ENCODE results near the gene DIRAS1.

DIRAS1 gene, protein sequence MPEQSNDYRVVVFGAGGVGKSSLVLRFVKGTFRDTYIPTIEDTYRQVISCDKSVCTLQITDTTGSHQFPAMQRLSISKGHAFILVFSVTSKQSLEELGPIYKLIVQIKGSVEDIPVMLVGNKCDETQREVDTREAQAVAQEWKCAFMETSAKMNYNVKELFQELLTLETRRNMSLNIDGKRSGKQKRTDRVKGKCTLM

DNA sequence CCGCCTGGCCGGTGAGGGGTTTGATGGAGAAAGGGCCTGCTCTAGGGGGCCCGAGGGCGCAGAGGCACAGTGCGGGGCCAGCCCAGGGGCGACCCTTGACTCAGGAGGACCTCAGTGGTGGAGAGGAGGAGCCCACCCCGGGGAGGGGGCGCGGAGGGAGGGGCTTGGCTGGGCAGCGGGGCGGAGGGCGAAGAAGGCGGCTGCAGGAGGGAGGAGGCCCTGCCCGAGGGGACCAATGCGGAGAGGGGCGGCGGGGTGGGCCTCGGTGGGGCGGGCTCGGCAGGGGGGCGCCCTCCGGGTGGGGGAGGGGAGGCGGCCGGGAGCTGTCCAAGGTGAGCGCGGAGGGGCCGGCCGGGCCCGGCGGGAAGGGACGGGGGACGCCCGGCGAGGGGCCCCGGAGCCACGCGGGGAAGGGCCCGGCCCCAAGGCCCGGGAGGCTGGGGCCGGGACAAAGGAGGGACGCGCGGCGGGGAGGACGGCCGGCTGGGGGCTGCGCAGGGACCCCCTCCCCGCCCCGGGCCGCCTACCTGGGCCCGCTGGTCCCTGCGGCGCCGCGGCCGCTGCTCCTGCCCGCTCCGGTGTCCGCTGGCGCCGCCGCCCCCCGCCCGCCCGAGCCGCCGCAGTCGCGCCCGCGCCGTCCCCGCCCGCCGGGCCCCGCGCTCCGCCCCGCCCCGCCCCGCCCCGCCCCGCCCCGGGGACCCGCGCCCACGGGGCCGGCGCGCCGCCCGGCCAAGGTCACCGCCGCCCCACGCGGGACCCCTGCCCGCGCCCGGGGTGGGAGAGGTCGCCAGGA is at the start of gene DIRAS1:
Gene DIRAS1 (minus strand): TSS at position 596 of the 793 bp plus-strand sequence. CDS start 3,566 bp downstream, outside the sequence.
- no peak for DNase-seq (ENCODE audit: low spot score)

DNA sequence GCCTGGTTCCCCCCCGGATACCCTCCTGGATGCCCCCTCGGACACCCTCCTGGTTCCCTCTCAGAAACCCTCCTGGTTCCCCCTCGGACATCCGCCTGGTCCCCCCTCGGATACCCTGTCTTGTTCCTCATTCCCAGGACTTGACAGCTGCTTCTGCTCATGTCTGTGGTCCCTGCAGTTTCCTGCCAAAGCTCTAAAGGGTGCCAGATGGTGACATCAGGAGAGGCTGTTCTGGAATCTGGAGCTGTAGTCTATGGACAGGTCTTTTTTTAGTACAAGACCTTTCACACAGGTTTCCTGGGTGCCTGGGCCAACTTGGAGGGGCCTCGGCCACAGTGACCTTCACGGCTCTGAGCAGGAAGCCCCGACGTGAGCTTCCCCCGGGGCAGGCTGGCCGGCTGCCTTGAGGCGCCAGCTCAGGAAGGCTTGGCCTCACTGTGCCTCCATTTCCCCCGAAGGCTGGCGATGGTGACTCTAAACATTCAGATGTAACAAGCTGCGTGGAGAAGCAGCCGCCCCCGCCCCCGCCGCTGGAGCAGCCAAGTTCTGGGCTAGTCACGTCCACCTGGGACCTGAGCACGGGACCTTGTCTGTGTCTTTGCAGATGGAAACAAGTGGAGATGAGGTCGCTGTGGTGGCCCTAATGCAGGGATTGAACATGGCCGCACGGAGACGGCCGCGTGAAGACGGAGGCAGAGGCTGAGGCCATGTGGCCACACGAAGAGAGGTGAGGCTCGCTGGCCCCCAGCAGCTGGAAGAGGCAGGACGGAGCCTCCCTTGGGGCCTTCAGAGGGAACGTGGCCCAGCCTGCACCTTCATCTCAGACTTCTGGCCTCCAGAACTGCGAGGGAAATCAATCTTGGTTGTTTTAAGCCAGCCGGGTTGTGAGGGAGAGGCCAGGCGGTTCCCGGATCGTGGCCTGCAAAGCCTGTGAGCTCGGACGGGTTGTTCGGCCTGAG is 49.2 kb upstream of the DIRAS1 start:
- DNase-seq (ENCODE audit: low spot score), result peak; percentile 51

DNA sequence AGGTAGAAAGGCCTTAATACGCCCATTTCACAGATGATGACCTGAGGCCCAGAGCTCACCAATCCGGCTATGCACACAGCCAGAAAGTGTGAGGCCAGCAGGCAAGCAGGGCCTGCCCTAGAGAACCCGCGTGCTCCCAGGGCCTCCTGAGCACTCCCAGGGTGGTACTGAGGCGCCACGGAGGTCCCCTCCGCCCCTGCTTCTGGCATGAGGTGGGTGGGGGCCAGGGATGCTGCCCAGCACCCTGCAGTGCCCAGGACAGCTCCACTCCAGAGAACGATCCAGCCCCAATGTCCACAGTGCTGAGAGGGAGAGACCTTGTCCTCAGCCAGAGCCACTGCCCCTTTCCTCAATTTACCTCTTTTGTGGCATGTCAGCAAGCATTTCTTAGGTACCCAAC is 48.0 kb upstream of the DIRAS1 start:
- DNase-seq (ENCODE audit: low spot score), result no peak

- DNase-seq (ENCODE audit: low spot score), result no peak
Measured at GRCh38 chr19:2768365-2769132, 47.4 kb upstream of the DIRAS1 start.

DNA sequence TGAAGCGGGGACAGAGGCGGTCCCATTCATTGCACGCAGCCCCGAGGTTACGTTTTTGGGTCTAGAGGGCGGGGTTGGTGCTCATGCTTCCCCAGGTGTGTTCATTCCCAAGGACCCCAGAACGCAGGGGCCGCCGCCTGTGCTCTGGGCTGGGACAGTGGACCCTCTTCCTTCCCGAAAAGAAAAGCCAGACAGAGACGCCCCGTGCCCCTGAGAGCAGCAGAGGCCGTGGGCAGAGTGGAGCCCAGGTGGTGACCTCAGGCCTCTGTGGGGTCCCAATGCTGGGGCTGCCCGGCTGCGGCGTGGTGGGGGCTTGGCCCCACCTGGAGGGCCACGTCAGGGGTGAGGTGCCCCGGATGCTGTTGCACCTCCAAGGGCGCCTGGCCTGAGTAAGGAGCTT is 46.5 kb upstream of the DIRAS1 start:
- DNase-seq (ENCODE audit: low spot score), result no peak

DNA sequence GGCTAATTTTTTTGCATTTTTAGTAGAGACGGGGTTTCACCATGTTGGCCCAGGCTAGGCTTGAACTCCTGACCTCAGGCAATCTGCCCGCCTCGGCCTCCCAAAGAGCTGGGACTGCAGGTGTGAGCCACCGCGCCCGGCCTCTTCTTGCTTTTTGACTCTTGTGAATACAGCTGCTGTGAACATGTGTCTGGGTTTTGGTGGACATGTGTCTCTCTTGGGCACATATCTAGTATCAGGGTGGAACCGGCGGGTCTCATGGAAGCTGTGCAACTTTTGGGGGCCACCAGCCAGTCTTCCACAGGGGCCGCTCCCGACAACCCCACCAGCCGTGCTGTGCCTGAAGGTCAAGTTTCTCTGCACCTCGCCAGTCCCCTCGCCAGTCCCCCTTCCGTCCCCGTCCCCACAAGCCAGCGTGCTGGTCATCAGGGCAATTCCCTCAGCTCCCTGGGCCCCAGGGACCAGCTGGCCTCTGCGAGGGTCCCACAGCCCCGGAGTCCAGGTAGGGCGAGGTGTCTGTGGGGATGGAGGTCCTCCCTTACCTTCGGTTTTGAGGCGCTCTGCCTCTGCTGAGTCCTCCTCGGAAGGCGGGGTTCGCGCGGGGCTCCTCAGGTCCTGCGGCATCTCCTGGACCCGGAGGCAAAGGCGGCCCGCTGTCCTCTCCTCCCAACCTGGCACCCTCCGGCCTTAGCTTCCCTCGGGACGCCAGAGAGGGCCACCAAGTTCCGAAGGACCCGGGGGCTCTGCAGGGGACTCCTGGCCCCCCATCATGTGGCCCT is 45.6 kb upstream of the DIRAS1 start:
- no peak for DNase-seq (ENCODE audit: low spot score)

GRCh38 chr19:2765376-2765775 is 44.2 kb upstream of the DIRAS1 start:
- DNase-seq (ENCODE audit: low spot score), result no peak

DNA sequence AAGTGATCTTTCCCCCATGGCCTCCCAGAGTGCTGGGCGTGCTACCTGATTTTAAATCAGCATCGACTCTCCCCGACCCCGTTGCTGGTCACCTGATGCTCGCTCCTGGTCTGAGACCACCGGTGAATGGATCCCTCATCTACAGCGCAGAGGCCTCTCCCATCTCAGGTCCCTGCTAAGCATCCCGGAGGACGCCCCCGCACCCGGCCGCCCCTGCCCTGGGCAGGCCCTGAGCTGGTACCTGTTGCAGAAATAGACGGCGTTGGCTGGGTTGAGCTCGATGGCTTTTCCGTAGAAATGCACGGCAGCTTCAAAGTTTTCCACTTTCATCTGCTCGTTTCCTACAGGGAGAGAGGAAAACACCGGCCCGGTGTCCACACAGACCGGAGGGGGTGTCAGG is 43.8 kb upstream of the DIRAS1 start:
- DNase-seq (ENCODE audit: low spot score), result no peak

DNA sequence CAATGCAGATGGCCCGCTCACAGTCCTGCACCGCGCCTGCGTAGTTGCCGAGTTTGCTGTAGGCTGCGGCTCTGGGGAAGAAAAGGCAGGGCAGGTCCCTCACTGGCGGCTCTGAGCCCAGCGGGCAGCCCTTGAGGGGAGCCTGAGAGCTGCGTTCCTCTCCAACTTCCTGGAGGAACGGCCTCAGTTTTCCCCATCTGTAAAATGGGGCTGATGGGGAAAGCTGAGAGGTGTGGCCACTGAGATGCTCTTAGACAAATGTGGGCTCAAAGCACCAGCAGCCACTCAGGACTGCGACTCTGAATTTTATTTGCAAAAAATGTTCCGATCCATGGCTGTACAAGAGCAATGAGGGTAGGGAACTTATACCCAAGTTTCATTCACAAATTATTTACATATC is 42.5 kb upstream of the DIRAS1 start:
- DNase-seq (ENCODE audit: low spot score), result no peak

- no peak for DNase-seq (ENCODE audit: low spot score)
Measured at GRCh38 chr19:2762783-2763496, 41.8 kb upstream of the DIRAS1 start.

DNA sequence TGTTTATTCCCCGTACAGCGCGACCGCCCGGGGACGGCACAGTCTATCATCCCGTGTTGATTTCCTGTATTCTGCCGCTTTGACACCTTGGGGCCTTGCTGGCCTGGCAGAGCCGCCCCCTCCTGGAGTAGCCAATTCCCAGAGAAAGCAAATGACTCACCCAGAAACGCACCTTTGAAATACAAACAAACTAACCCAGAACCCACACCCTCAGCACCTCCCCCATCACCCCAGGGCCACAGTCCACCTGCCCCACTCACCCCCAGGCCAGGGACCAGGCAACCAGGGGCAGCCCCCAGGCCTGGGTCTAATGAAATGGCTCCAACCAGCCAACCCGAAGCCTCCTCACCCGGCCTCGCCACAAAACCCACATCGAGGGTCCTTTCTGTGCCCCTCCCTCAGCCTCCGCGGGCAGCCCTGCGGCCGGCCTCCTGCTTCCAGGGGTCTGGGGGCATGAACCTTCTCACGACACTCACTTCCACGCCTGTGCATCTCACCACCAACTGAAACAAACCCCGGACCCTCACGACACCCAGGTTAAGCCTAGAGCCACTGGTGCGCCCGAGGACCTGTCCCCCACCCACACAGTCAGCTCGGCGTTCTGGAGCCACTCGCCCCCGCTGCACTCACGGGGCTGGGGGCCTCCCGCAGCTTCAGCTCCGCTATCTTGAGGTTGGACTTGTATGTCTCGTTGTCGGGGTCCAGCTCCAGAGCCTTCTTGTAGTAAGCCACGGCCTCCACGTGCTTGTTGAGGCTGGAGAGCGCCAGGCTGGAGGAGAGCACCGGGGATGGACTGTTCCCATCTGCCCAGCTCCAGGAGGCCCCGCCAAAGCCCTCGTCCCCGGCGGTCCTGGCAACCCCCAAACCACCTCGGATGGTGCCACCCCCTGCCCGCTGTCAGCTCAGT is 41.0 kb upstream of the DIRAS1 start:
- no peak for DNase-seq (ENCODE audit: low spot score)

DNA sequence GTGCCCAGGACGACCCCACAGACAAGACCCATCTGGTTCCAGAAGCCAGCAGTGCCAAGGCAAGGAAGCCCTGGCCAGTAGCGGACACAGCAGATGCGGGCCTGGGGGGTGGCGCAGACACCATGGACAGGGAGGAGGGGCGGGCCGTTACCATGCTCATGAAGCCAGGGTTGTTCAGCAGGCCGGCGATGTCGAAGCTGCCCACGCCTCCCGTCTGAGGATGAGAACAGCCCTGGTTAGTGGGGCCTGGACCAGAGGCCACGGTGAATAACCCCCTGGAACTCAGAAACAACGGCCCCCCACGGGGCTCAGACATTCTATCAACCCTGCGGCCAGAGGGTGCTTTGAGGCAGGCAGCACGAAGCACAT is 40.1 kb upstream of the DIRAS1 start:
- DNase-seq (ENCODE audit: low spot score), result no peak

DNA sequence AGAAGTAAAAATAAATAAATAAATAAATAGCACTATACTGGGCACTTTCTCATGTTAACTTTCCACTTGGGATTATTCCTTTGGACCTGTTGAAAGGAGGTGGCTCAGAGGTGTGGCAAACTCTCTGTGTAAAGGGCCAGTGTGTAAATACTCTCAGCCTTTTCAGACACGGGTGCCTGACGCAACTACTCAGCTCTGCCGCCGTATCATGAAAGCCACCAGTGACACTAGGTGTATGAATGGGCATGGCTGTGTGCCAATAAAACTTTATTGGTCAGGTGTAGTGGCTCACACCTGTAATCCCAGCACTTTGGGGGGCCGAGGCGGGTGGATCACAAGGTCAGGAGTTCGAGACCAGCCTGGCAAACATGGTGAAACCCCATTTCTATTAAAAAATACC is 38.8 kb upstream of the DIRAS1 start:
- no peak for DNase-seq (ENCODE audit: low spot score)

- no peak for DNase-seq (ENCODE audit: low spot score)
Measured at GRCh38 chr19:2759362-2759761, 38.2 kb upstream of the DIRAS1 start.

DNA sequence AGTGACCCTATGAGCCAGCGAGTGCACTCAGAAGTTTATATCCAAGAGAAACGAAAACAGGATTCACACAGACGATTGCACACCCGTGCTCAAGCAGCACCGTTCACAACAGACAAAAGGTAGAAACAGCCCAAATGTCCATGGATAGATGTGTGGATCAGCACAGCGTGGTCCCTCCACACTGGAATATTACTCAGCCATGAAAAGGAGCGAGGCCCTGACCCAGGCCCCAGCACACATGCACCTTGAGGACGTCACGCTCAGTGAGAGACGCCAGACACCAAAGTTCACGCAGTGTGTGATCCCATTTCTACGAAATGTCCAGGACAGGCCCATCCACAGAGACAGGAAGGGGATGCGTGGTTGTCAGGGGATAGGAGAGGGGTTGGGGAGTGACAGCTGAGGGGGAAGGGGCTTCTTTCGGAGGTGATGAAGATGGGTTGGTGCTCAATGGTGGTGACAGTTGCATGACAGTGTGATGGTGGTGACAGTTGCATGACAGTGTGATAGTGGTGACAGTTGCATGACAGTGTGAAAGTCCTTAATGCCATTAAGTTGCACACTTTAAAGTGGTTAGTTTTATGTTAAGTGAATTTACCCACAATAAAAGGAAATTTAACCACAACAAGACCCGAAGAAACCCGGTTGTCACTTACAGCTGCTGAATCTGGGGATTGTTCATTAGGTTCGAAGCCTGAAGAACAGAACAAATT is 37.6 kb upstream of the DIRAS1 start:
- DNase-seq (ENCODE audit: low spot score), result no peak

DNA sequence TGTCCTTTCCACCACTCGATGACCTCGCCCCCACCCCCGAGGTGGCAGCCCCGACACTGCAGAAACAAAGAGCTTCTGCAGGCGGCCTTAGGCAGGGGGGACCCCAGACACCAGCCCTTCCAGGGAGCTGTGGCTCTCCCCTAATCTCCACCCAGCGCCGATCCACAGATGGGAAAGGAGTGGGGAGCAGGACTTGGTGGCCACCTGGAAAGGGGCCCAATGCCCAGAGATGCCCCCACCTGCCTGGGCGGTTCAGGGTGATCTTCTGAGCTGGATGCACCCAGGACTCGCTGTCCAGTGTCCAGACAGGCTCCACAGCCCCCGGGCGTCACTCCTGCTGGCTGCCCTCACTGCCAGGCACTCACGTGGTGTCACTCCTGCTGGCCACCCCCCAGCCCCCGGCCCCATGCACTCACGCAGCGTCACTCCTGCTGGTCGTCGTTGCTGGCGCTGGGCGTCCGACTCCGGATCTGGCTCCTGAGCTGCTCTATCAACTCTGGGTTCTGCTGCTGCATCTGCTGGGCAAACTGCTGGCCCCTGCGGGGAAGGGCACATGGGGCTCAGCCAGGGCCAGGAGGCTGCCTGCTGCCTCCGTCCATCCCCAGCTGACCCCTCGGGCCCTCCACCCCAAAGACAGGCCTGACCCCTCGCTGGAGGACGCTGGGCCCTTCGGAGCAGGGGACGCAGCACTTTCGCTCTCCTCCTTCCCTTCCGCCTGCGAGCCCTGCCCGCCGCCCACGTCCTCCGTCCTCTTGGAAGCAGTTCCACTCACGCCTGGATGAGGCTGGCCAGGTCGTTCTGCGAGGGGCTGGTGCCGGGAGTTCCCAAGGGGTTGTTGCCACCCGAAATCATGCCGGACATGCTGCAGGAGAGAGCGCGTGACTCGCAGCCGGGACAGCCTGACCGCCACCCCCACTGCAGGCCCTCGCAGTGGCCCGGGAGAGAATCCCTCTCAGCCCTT is 36.0 kb upstream of the DIRAS1 start:
- no peak for DNase-seq (ENCODE audit: low spot score)

DNA sequence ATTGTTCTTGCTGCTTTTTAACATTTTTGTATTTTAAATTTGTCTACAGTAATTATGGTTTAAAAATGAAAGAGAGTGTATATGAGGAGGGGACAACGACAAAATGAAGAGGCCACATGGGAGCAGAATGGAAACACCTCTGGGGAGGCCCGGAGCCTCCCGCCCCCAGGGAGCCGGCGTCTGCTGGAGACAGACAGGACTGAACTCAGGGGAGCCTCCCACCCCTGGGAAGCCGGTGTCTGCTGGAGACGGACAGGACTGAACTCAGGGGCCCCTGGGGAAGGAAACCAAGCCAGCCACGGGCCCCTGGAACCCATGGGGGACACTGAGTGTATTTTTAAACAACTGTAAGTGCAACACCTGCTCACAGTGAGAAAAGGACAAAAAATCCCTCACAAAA is 35.3 kb upstream of the DIRAS1 start:
- no peak for DNase-seq (ENCODE audit: low spot score)

GRCh38 chr19:2755811-2756210 is 34.6 kb upstream of the DIRAS1 start:
- no peak for DNase-seq (ENCODE audit: low spot score)

All from globus pallidus (tissue), 1 donor.